T-helper 1 cell (primary cell): ENCODE results near the gene ABHD12.

ENCODE experiments used
- DNase-seq, 5 donors: peaks; one replicate each; pipeline ENCODE4 v3.0.0-alpha.2; 2012 to 2020

The ABHD12 gene

GRCh38 chr20:25304025-25304549, 86.5 kb downstream of the ABHD12 start:
- DNase-seq, result no peak

GRCh38 chr20:25303292-25304024, 87.2 kb downstream of the ABHD12 start:
- no peak for DNase-seq

DNA sequence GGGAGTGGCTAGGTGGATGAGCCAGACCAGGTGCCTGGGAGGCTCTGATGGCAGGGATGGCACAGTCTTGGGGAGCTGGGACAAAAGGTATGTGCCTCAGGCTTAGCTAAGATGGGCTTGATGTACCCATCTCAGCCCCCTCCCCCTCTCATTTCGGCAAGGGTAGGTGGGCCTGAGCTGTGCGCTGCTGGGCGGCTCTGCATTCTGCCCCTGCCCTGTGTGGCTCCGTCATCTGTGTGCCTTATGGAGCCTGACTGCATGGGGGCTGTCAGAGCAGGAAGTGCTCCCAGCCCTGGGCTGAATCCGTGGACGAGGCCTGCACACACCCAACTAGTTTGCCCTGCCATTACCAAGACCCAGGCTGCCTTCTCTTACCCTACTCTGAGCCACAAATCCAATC, 88.0 kb downstream of the ABHD12 start:
- DNase-seq, result no peak

- no peak for DNase-seq
Observed at GRCh38 chr20:25301357-25301920, 89.2 kb downstream of the ABHD12 start.

GRCh38 chr20:25300496-25301170, 90.0 kb downstream of the ABHD12 start:
- DNase-seq, result no peak

GRCh38 chr20:25299806-25300205, 90.8 kb downstream of the ABHD12 start:
- no peak for DNase-seq

- no peak for DNase-seq
Observed at GRCh38 chr20:25297141-25297905, 93.3 kb downstream of the ABHD12 start.

DNA sequence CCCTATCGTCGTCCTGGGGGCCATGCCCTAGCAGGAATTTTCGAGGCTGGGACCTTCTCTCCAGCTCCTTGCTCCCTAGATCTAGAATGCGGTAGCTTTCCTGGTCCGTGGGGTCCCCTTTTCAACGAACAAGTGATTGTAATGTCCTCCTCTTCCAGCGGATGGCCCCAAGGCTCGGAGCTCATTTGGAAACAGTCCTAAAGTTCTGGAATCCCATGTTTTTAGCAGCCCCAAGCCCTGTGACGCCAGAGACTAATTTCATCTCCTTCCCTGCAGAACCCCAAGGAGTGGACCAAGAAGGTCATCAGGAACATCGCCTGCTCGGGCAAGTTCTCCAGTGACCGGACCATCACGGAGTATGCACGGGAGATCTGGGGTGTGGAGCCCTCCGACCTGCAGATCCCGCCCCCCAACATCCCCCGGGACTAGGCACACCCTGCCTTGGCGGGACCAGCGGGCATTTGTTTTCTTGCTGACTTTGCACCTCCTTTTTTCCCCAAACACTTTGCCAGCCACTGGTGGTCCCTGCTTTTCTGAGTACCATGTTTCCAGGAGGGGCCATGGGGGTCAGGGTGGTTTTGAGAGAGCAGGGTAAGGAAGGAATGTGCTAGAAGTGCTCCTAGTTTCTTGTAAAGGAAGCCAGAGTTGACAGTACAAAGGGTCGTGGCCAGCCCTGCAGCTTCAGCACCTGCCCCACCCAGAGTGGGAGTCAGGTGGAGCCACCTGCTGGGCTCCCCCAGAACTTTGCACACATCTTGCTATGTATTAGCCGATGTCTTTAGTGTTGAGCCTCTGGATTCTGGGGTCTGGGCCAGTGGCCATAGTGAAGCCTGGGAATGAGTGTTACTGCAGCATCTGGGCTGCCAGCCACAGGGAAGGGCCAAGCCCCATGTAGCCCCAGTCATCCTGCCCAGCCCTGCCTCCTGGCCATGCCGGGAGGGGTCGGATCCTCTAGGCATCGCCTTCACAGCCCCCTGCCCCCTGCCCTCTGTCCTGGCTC, 94.2 kb downstream of the ABHD12 start:
- DNase-seq, result peak in 1 of 5 donors; percentile 17

GRCh38 chr20:25295386-25296093, 95.1 kb downstream of the ABHD12 start:
- DNase-seq, result no peak

GRCh38 chr20:25294459-25295385, 95.9 kb downstream of the ABHD12 start:
- DNase-seq, result peak in 3 of 5 donors; percentile 25 to 39 (median 30)

GRCh38 chr20:25293910-25294458, 96.7 kb downstream of the ABHD12 start:
- DNase-seq, result no peak

- no peak for DNase-seq
Observed at GRCh38 chr20:25293507-25293906, 97.1 kb downstream of the ABHD12 start.

DNA sequence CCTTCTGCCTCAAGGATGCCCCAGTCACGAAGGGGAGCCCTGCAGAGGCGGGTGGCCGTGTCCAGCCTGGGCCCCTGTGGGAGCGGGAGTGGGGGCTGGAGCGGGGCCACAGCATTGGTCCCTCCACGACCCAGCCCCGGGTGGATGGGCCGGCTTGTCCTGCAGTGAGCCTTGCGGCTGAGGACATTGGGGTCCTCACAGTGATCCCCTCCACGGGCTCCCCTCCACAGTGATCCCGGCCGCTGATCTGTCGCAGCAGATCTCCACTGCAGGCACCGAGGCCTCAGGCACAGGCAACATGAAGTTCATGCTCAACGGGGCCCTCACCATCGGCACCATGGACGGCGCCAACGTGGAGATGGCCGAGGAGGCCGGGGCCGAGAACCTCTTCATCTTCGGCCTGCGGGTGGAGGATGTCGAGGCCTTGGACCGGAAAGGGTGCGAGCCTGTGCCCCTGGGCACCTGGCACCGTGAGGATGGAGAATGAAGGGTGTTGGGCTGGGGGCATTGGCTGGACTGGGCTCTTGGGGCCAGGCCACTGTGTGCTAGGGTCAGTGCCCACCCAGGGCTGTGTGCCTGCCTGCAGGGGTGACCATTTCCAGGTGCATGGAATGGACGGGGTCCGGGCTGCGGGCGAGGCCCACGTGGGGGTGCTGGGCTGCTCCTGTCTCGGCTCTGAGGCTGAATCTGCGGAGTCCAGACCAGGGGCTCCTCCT, 98.3 kb downstream of the ABHD12 start:
- no peak for DNase-seq

DNA sequence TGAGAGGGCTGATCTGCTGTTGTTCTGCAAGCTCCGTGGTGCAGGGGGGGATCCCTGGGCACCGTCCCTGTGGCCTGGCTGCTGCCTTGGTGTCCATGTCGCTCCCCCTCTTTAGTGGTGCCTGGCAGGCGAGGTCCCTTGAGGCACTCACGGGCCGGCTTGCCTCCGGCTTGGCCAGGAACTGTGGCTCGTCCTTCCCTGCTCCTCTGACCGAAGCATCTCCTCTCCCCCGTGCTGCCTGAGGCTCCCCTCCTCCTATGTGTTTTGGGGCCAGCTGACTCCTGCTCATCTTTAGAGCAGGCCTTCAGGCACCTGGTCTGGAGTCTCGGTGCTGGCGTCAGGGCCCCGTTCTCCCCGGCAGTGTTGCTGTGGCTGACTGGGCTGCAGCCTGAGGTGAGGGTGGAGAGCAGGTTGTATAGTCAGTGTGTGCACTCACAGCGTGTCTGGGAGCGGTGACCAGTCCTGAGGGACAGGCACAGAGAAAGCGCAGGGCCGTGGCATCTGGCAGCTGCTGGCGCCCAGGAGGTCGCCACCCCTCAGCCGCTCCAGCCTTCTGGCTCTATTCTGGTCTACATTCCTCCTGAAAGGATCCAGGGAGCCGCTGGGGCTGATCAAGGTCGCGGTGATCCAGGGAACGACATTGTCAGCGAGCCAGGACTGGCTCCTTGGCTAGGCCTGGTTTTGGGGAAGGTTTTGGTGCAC, 99.1 kb downstream of the ABHD12 start:
- no peak for DNase-seq

DNA sequence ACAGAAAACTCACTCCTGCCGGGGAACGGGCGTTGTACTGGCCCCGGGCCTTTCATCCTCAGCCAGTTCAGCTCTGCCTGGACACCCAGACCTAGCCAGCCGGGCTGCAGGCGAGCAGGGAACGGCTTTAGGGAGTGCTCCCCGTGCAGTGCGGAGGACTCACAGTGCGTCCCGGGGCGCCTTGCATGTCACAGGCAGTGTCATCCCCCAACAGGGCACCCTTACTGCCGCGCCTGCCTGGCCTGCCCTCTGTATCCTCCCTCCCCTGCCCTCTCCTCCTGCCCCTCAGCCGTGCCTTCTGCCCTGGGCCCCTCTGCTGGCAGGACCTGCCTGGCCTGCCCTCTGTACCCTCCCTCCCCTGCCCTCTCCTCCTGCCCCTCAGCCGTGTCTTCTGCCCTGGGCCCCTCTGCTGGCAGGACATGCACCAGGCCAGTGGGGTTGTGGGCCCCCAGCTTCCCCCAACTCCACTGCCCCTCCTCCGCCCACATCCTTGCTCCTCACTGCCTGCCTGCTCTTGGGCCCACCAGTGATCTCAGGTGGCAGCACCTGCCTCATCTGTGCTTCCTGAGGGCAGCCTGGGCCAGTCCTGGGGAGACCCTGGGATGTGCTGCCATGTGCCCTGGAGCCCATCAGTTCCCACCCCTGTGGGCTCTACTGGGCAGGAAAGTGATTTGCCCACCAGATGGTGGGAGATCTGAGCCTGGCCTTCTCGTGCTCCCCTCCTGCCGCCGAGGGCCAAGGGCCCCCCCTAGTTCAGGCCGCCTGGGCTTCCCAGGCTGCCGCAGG, 99.8 kb downstream of the ABHD12 start:
- no peak for DNase-seq

DNA sequence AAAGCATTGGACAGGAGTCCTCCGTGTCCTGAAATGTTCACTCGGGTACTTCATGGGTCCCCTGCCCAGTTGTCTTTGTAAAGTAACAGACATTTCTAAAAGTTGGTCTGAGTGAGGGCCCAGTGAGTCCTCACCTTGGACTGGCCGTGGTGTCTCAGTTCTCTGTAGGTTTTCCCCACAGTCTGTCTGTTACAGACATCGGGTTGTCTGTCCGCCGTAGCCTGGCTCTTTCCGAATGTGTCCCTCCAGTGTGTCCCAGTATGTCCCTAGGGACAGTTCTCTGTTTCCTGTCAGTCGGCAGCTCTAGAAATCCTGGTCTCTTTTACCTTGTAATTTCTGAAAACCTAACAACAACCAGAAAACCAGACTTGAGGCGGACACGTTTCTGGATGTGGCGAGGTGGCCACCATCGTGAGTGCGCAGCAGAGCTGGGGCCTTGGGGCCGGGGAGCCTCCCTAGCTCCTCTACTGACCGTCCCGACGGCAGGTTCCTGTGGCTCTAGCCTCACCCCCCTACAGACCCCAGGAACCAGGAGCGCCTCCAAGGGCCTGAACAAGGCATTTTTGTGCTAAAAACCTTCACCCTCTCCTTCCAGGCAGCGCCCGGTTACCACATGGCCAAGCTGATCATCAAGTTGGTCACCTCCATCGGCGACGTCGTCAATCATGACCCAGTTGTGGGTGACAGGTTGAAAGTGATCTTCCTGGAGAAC, 100.6 kb downstream of the ABHD12 start:
- no peak for DNase-seq
